PC-3 (cell line): ENCODE data around the gene GPRIN1. TPM values are rescaled to one million over a fixed set of nuclear protein-coding genes. Genes with fewer than 3 reads are reported as not detected.

Source experiments
- ATAC-seq: fragments of 200-7000 bp; cut with Tn5 transposase; 2 replicates; pipeline ENCODE4 v1.9.1; 2020; ENCODE audit warnings: mild to moderate bottlenecking, moderate library complexity
- BruUV-seq: library from RNA; stranded (reverse); fragments of 400-500 nt; replicated peaks from 2 replicates; lab custom pipeline; 2021; lab: Mats Ljungman, UMichigan
- CTCF ChIA-PET: fragments of 300-600 bp; sonication (Branson Sonifier 250); formaldehyde crosslinking; loops from one replicate; lab custom pipeline; 2022; ENCODE audit warnings: antibody characterized with exemption; lab: Charles Lee
- POLR2A ChIA-PET: fragments of 300-600 bp; sonication (Branson Sonifier 250); formaldehyde crosslinking; loops from one replicate; lab custom pipeline; 2022; ENCODE audit warnings: antibody characterized with exemption; ENCODE audit not compliant: unreplicated experiment; lab: Charles Lee
- DNase-seq: peaks from one replicate; pipeline ENCODE4 v3.0.0-alpha.2; 2015
- H2AFZ ChIP-seq: fragments of 300-600 bp; sonication (generic); 2 replicates; pipeline ENCODE4 v1.6.0; 2016; ENCODE audit warnings: antibody characterized with exemption, low read length
- H3F3A ChIP-seq: fragments of 300-600 bp; sonication (generic); one replicate; pipeline ENCODE4 v1.6.0; 2017; ENCODE audit warnings: antibody characterized with exemption, low read length, control low read depth, mild to moderate bottlenecking; ENCODE audit not compliant: unreplicated experiment
- H3K27ac ChIP-seq: fragments of 300-600 bp; sonication (generic); 2 replicates; pipeline ENCODE4 v1.5.1; 2016; ENCODE audit warnings: mild to moderate bottlenecking, low read length
- H3K27me3 ChIP-seq: fragments of 300-600 bp; sonication (generic); 2 replicates; pipeline ENCODE4 v1.6.1; 2016; ENCODE audit warnings: low read length, mixed read lengths
- H3K36me3 ChIP-seq: fragments of 300-600 bp; sonication (generic); 2 replicates; pipeline ENCODE4 v1.6.1; 2016; ENCODE audit warnings: low read depth, mixed run types, low read length, mixed read lengths
- H3K4me1 ChIP-seq: fragments of 300-600 bp; sonication (generic); 2 replicates; pipeline ENCODE4 v1.5.1; 2016; ENCODE audit warnings: low read length; ENCODE audit not compliant: insufficient read depth
- H3K4me2 ChIP-seq: fragments of 300-600 bp; sonication (generic); 2 replicates; pipeline ENCODE4 v1.6.0; 2016; ENCODE audit warnings: low read length
- H3K4me3 ChIP-seq: fragments of 300-600 bp; sonication (generic); 2 replicates; pipeline ENCODE4 v1.5.1; 2016; ENCODE audit warnings: mild to moderate bottlenecking, low read length, mixed read lengths
- H3K79me2 ChIP-seq: fragments of 300-600 bp; sonication (generic); 2 replicates; pipeline ENCODE4 v1.6.1; 2017; ENCODE audit warnings: low read length, mixed read lengths
- H3K9ac ChIP-seq: fragments of 300-600 bp; sonication (generic); 2 replicates; pipeline ENCODE4 v1.6.0; 2016; ENCODE audit warnings: mild to moderate bottlenecking, low read length
- H3K9me2 ChIP-seq: fragments of 300-600 bp; sonication (generic); replicated peaks from 2 replicates; pipeline ENCODE4 v1.6.1; 2016; ENCODE audit warnings: mixed run types, low read length, mixed read lengths
- H3K9me3 ChIP-seq: fragments of 300-600 bp; sonication (generic); 2 replicates; pipeline ENCODE4 v1.6.1; 2016; ENCODE audit warnings: low read length, mixed read lengths
- H4K20me1 ChIP-seq: fragments of 300-600 bp; sonication (generic); 2 replicates; pipeline ENCODE4 v1.6.1; 2016; ENCODE audit warnings: low read length, mixed read lengths
- CTCF ChIP-seq: fragments of 300-600 bp; sonication (generic); conservative IDR thresholded peaks from 2 replicates; pipeline ENCODE4 v1.5.1; 2017; ENCODE audit warnings: antibody characterized with exemption, low read depth, mild to moderate bottlenecking, low read length
- EZH2 ChIP-seq: fragments of 300-600 bp; sonication (generic); IDR thresholded peaks from one replicate; pipeline ENCODE4 v1.6.1; 2017; ENCODE audit warnings: antibody characterized with exemption, mild to moderate bottlenecking, low read length; ENCODE audit not compliant: unreplicated experiment
- EZH2phosphoT487 ChIP-seq: fragments of 300-600 bp; sonication (generic); IDR thresholded peaks from 2 replicates; pipeline ENCODE4 v1.6.1; 2018; ENCODE audit warnings: mild to moderate bottlenecking, antibody characterized with exemption, low read length, borderline replicate concordance
- intact Hi-C: fragments of 100-400 bp; cut with micrococcal nuclease; formaldehyde crosslinking; loops from 2 replicates; pipeline ENCODE4 v1.9.0; 2023
- total RNA-seq: library from RNA; depleted of rRNA; stranded (reverse); fragments of >200 nt; gene quantifications from 2 replicates; pipeline ENCODE4 v1.2.3, GENCODE V29; 2014

GPRIN1 gene
- total RNA-seq, 1 experiment from 2014 or later: 18.7 TPM

GRCh38 chr5:176590035-176590717, 19.8 kb downstream of the GPRIN1 start:
- H3K9me3 ChIP-seq: no peaks in the 10 kb centered on the region
- H3K4me2 ChIP-seq: no peak overlapping the region
- no peaks in the 10 kb centered on the region for H3K79me2 ChIP-seq
- H3K9me2 ChIP-seq: no peaks in the 10 kb centered on the region
- POLR2A ChIA-PET: no interaction called here
- TF ChIP-seq EZH2phosphoT487 (no peak), EZH2 (no peak), CTCF (no peak)
- ATAC-seq (no peak), DNase-seq (no peak)
- H4K20me1 ChIP-seq: no peaks in the 10 kb centered on the region
- intact Hi-C loops: no loop called here
- no peak overlapping the region for H3K9ac ChIP-seq
- CTCF ChIA-PET: interaction anchor here (0.6 kb wide), 1 partner anchor 238 kb away, joined by 3 read pairs; no protein-coding TSS in a partner anchor
- H3K27ac ChIP-seq: no peak overlapping the region
- H3K27me3 ChIP-seq: no peaks in the 10 kb centered on the region
- no peaks in the 10 kb centered on the region for H3K36me3 ChIP-seq
- no peak overlapping the region for H3K4me3 ChIP-seq
- H3K4me1 ChIP-seq: no peaks in the 10 kb centered on the region
- no TSS peak for BruUV-seq
- H2AFZ ChIP-seq: no peak overlapping the region
- H3F3A ChIP-seq: no peaks in the 10 kb centered on the region

GRCh38 chr5:176589039-176589769, 20.8 kb downstream of the GPRIN1 start:
- no peak overlapping the region for H3K27ac ChIP-seq
- H3F3A ChIP-seq: no peaks in the 10 kb centered on the region
- no peaks in the 10 kb centered on the region for H4K20me1 ChIP-seq
- H3K4me2 ChIP-seq: no peak overlapping the region
- H3K36me3 ChIP-seq: no peaks in the 10 kb centered on the region; the same call in 1 of the 2 replicates
- no peak for ATAC-seq
- intact Hi-C loops: no loop called here
- H3K79me2 ChIP-seq: no peaks in the 10 kb centered on the region
- H3K9me3 ChIP-seq: no peaks in the 10 kb centered on the region
- H3K9ac ChIP-seq: no peak overlapping the region
- CTCF ChIA-PET: interaction anchor here (0.6 kb wide), 1 partner anchor 237 kb away, joined by 3 read pairs; no protein-coding TSS in a partner anchor
- H3K4me3 ChIP-seq: no peak overlapping the region
- no peaks in the 10 kb centered on the region for H3K4me1 ChIP-seq
- BruUV-seq: no TSS peak
- POLR2A ChIA-PET: no interaction called here
- TF ChIP-seq EZH2phosphoT487 (no peak), EZH2 (no peak), CTCF (no peak)
- no peak overlapping the region for H2AFZ ChIP-seq
- H3K27me3 ChIP-seq: no peaks in the 10 kb centered on the region
- no peaks in the 10 kb centered on the region for H3K9me2 ChIP-seq
- DNase-seq: no peak
